SK-N-SH treated with all-trans-retinoic acid at 6 μM for 48 hours (cell line): ENCODE results near the gene NASP.

Source experiments
- ISL1 ChIP-seq: fragments of 250-450 bp; sonication (Bioruptor Pico); IDR thresholded peaks from 2 replicates; pipeline ENCODE4 v2.1.2; 2022; ENCODE audit warnings: mild to moderate bottlenecking, moderate library complexity
- RARB ChIP-seq: fragments of 250-450 bp; sonication (Bioruptor Pico); IDR thresholded peaks from 2 replicates; pipeline ENCODE4 v1.8.0; 2021; ENCODE audit warnings: mild to moderate bottlenecking, moderate library complexity
- TCF4 ChIP-seq: fragments of 250-450 bp; sonication (Bioruptor Pico); IDR thresholded peaks from 2 replicates; pipeline ENCODE4 v1.8.0; 2021; ENCODE audit warnings: mild to moderate bottlenecking, moderate library complexity, borderline replicate concordance
- TF ChIP-seq, protein P1 (sequence below): fragments of 250-450 bp; sonication (Bioruptor Pico); IDR thresholded peaks from 2 replicates; pipeline ENCODE4 v1.5.1; 2020; ENCODE audit warnings: low read depth, mild to moderate bottlenecking, moderate library complexity

DNA sequence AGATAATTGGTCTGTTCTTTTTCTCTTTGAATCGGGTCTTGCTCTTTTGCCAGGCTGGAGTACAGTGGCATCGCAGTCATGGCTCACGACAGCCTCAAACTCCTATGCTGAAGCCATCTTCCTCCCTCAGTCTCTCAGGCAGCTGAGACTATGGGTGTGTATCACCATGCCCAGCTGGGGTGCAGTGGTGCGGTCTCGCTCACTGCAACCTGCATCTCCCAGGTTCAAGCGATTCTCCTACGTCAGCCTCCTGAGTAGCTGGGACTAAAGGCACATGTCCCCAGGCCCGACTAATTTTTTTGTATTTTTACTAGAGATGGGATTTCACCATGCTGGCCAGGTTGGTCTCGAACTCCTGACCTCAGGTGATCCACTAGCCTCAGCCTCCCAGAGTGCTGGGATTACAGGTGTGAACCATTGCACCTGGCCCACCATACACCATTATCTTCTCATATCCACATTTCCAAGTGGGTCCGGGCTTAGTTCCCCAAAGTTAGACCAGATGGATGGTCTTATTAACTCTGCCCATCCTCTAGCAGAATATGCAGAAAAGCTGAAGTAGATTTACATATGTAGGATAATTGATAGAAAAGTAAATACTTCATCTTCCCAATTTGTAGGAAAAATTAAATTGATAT is 26.9 kb downstream of the NASP start:
- TF ChIP-seq TCF4 (CRISPR knock-in tag) = no peak
- no peak for TF ChIP-seq RARB (CRISPR knock-in tag)
- TF ChIP-seq, protein P1, sequence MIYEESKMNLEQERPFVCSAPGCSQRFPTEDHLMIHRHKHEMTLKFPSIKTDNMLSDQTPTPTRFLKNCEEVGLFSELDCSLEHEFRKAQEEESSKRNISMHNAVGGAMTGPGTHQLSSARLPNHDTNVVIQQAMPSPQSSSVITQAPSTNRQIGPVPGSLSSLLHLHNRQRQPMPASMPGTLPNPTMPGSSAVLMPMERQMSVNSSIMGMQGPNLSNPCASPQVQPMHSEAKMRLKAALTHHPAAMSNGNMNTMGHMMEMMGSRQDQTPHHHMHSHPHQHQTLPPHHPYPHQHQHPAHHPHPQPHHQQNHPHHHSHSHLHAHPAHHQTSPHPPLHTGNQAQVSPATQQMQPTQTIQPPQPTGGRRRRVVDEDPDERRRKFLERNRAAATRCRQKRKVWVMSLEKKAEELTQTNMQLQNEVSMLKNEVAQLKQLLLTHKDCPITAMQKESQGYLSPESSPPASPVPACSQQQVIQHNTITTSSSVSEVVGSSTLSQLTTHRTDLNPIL = no peak
- TF ChIP-seq ISL1 (CRISPR knock-in tag) = no peak
